MM.1S (cell line): ENCODE measurements around the gene MYO1H.

Experiments
- DNase-seq: peaks from one replicate; pipeline ENCODE4 v3.0.0-alpha.2; 2015
- H2AFZ ChIP-seq: fragments of 300-600 bp; sonication (generic); 2 replicates; pipeline ENCODE4 v1.6.0; 2016; ENCODE audit warnings: antibody characterized with exemption, low read length
- H3F3A ChIP-seq: fragments of 300-600 bp; sonication (generic); 2 replicates; pipeline ENCODE4 v1.6.1; 2016; ENCODE audit warnings: mild to moderate bottlenecking, antibody characterized with exemption, low read length, moderate library complexity, mixed read lengths; ENCODE audit not compliant: insufficient read depth
- H3K27ac ChIP-seq: fragments of 300-600 bp; sonication (generic); 2 replicates; pipeline ENCODE4 v1.5.1; 2016; ENCODE audit warnings: mild to moderate bottlenecking, low read length
- H3K27me3 ChIP-seq: fragments of 300-600 bp; sonication (generic); replicated peaks from 2 replicates; pipeline ENCODE4 v1.6.0; 2016; ENCODE audit warnings: low read length; ENCODE audit not compliant: insufficient read depth
- H3K36me3 ChIP-seq: fragments of 300-600 bp; sonication (generic); replicated peaks from 2 replicates; pipeline ENCODE4 v1.6.1; 2016; ENCODE audit warnings: mild to moderate bottlenecking, low read length, mixed read lengths; ENCODE audit not compliant: insufficient read depth
- H3K4me1 ChIP-seq: fragments of 300-600 bp; sonication (generic); 2 replicates; pipeline ENCODE4 v1.6.1; 2016; ENCODE audit warnings: low read length, mixed read lengths
- H3K4me2 ChIP-seq: fragments of 300-600 bp; sonication (generic); 2 replicates; pipeline ENCODE4 v1.6.0; 2016; ENCODE audit warnings: low read depth, low read length
- H3K4me3 ChIP-seq: fragments of 300-600 bp; sonication (generic); 2 replicates; pipeline ENCODE4 v1.5.1; 2016; ENCODE audit warnings: low read length, mixed read lengths
- H3K79me2 ChIP-seq: fragments of 300-600 bp; sonication (generic); 2 replicates; pipeline ENCODE4 v1.6.1; 2016; ENCODE audit warnings: mixed run types, low read length, mixed read lengths
- H3K9ac ChIP-seq: fragments of 300-600 bp; sonication (generic); 2 replicates; pipeline ENCODE4 v1.6.1; 2016; ENCODE audit warnings: low read length, mixed read lengths
- H3K9me2 ChIP-seq: fragments of 300-600 bp; sonication (generic); replicated peaks from 2 replicates; pipeline ENCODE4 v1.6.1; 2016; ENCODE audit warnings: mild to moderate bottlenecking, low read length, mixed read lengths; ENCODE audit not compliant: insufficient read depth
- H3K9me3 ChIP-seq: fragments of 300-600 bp; sonication (generic); replicated peaks from 2 replicates; pipeline ENCODE4 v1.6.1; 2016; ENCODE audit warnings: mild to moderate bottlenecking, low read length, mixed read lengths; ENCODE audit not compliant: insufficient read depth
- H4K20me1 ChIP-seq: fragments of 300-600 bp; sonication (generic); 2 replicates; pipeline ENCODE4 v1.6.1; 2016; ENCODE audit warnings: mild to moderate bottlenecking, low read length, moderate library complexity, mixed read lengths; ENCODE audit not compliant: insufficient read depth
- EZH2 ChIP-seq: fragments of 300-600 bp; sonication (generic); optimal IDR thresholded peaks from 2 replicates; pipeline ENCODE3; 2017; ENCODE audit warnings: low read depth, mild to moderate bottlenecking, antibody characterized with exemption, low read length, mixed read lengths
- EZH2phosphoT487 ChIP-seq: fragments of 300-600 bp; sonication (generic); IDR thresholded peaks from 2 replicates; pipeline ENCODE4 v1.6.1; 2018; ENCODE audit warnings: antibody characterized with exemption, low read length
- TF ChIP-seq, protein P1 (sequence below): fragments of 300-600 bp; sonication (generic); IDR thresholded peaks from 2 replicates; pipeline ENCODE4 v1.5.1; 2016; ENCODE audit warnings: antibody characterized with exemption, low read length, mixed read lengths

MYO1H gene

DNA sequence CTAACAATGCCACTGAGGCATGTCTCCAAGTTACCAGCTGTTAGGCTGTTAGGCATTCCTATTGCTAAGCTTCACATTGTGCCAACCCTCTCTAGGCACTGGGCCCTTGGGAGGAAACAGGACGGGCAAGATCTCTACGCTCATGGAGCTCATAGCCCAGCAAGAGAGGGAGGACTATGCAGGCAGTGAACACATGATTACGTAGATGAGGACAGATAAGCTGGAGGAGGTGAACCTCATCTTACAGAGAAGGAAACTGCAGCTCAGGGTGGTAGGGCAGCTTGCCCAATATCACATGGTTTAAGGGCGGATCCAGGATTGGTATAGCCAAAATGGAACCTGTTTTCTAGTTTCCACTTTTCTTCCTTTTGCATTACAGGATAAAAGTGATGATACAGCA, 137.5 kb downstream of the MYO1H start:
- Histone ChIP-seq H3F3A (no peaks in the 10 kb centered on the region), H3K9ac (no peak overlapping the region), H3K9me3 (no peaks in the 10 kb centered on the region), H3K4me1 (no peaks in the 10 kb centered on the region), H3K4me2 (no peak overlapping the region), H3K4me3 (no peak overlapping the region), H4K20me1 (no peaks in the 10 kb centered on the region), H3K36me3 (no peaks in the 10 kb centered on the region), H2AFZ (no peak overlapping the region), H3K27ac (no peak overlapping the region), H3K27me3 (no peaks in the 10 kb centered on the region), H3K79me2 (peaks cover 6% of the 10 kb centered on the region; the same call in 1 of the 2 replicates), H3K9me2 (no peaks in the 10 kb centered on the region)
- DNase-seq, result no peak
- TF ChIP-seq, protein P1, sequence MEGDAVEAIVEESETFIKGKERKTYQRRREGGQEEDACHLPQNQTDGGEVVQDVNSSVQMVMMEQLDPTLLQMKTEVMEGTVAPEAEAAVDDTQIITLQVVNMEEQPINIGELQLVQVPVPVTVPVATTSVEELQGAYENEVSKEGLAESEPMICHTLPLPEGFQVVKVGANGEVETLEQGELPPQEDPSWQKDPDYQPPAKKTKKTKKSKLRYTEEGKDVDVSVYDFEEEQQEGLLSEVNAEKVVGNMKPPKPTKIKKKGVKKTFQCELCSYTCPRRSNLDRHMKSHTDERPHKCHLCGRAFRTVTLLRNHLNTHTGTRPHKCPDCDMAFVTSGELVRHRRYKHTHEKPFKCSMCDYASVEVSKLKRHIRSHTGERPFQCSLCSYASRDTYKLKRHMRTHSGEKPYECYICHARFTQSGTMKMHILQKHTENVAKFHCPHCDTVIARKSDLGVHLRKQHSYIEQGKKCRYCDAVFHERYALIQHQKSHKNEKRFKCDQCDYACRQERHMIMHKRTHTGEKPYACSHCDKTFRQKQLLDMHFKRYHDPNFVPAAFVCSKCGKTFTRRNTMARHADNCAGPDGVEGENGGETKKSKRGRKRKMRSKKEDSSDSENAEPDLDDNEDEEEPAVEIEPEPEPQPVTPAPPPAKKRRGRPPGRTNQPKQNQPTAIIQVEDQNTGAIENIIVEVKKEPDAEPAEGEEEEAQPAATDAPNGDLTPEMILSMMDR, result no peak
- TF ChIP-seq EZH2phosphoT487 (no peak), EZH2 (no peak)

DNA sequence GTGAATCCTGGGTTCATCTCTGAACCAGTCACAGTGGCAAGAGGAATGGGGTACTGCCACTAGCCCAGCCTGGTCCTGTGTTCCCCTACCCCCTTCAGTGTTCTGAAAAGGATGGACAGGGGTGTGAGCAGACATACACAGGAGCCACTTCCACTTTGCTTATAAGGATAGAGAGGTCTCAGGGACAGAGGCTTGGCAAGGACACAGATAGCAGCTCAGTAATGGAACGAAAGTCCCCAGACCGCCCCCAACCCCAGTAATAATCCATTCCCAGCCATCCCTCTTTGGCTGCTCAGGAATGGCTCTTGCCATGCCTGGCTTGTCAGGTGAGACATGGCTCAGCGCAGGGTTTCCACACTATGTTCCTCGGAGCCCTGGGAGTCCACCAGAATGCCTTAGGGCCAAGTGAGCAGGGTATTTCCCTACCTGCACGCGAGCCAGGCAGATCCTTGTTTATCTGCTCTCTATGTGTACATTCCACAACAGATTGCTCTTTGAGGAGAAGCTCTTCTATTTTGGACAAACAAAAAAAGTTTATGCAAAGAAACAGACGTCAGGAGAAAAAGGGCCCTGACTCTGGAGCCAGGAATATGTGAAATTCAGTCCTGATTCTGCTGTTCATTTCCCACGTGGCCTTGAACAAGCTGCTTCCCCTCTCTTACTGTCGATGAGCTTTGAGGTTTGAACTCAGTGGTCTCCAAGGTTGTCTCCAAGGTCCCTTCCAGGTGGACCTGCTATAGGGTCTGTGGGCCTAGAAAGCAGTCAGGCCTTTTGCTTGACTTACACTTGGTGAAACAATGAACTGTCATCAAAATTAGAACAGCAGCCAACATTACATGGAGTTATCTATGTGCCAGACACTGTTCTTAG, 139.7 kb downstream of the MYO1H start:
- no peak overlapping the region for H3K27ac ChIP-seq
- no peak overlapping the region for H3K4me2 ChIP-seq
- TF ChIP-seq EZH2 (no peak), EZH2phosphoT487 (no peak)
- TF ChIP-seq, protein P1, result no peak
- H3K9me3 ChIP-seq, result no peaks in the 10 kb centered on the region
- no peak overlapping the region for H2AFZ ChIP-seq
- no peak overlapping the region for H3K9ac ChIP-seq
- H3K4me3 ChIP-seq, result no peak overlapping the region
- no peaks in the 10 kb centered on the region for H3K79me2 ChIP-seq
- H3K36me3 ChIP-seq, result no peaks in the 10 kb centered on the region
- H3F3A ChIP-seq, result no peaks in the 10 kb centered on the region
- H3K9me2 ChIP-seq, result no peaks in the 10 kb centered on the region
- no peak for DNase-seq
- no peaks in the 10 kb centered on the region for H4K20me1 ChIP-seq
- H3K27me3 ChIP-seq, result no peaks in the 10 kb centered on the region
- H3K4me1 ChIP-seq, result no peaks in the 10 kb centered on the region

DNA sequence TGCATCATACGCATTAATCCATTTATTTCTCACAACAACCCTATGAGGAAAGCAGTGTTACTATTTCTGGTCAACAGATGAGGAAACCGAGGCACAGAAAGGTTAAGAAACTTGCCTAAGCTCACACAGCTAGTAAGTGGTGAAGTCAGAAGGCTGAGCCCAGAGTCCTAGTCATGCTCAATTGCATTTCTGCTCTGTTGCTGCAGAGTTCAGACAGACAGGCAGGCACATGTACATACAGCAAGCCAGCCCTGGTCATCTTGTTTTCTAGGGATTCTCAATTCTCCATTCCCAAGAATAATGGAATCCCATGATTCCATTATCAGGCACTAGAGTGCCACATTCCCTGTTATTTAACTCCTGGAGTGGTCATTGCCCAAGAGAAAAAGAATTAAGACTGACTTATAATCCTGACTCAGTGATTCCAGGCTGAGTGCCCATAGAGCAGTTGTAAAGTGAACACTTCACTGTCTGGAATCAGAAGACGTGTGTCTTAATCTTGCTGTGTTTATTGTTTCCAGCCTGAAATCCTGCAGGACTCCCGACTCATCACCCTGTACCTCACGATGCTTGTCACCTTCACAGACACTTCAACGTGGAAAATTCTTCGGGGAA, 140.5 kb downstream of the MYO1H start:
- H3K36me3 ChIP-seq, result no peaks in the 10 kb centered on the region
- no peaks in the 10 kb centered on the region for H3K9me2 ChIP-seq
- H3K79me2 ChIP-seq, result no peaks in the 10 kb centered on the region
- no peaks in the 10 kb centered on the region for H3K27me3 ChIP-seq
- H3K9ac ChIP-seq, result no peak overlapping the region
- no peaks in the 10 kb centered on the region for H3F3A ChIP-seq
- H3K4me1 ChIP-seq, result no peaks in the 10 kb centered on the region
- no peak for TF ChIP-seq EZH2phosphoT487
- no peak for TF ChIP-seq EZH2
- TF ChIP-seq, protein P1, result no peak
- H3K9me3 ChIP-seq, result no peaks in the 10 kb centered on the region
- no peaks in the 10 kb centered on the region for H4K20me1 ChIP-seq
- H3K4me2 ChIP-seq, result no peak overlapping the region
- no peak overlapping the region for H3K4me3 ChIP-seq
- no peak overlapping the region for H2AFZ ChIP-seq
- H3K27ac ChIP-seq, result no peak overlapping the region
- DNase-seq, result no peak
